GM18861 (cell line): ENCODE results near the gene XPO6.

Experiments
- ATAC-seq: cut with Tn5 transposase; IDR thresholded peaks from one replicate; pipeline ENCODE4 v1.9.1; 2021; ENCODE audit not compliant: unreplicated experiment

The XPO6 gene

GRCh38 chr16:28186752-28187151 lies 25.0 kb downstream of the XPO6 start:
- ATAC-seq = no peak

DNA sequence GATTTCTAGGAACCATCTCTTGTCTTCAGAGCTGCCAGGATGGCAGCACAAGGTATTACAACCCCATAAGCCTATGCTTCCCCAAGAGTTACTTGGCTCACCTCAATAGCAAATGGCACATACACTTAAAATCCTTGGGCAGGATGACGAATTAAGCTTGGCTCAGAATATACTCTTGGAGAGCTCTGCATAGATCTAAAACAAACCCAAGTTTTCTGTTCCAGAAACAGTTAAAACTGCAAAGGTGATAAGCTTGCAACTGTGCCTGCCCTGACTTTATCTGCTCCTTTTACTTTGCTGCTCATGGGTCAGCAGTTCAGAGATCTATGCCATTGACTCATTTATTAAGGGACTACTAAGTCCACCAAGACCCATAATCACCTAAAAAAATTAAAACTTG lies 26.1 kb downstream of the XPO6 start:
- ATAC-seq = no peak

DNA sequence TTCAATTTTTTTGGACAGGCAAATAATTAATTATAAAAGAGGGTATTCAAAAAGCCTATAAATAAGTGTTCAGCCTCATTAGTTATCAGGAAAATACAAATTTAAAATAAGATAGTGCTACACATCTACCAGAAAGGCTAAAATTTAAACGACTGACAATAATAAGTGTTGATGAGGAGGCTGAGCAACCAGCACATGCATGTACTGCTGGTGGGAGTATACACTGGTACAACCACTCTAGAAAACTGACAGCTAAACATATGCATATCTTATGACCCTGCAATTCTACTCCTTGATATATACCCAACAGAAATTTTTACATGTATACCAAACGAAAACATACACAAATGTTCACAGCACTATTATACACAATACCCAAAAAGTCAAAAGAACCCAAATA lies 27.1 kb downstream of the XPO6 start:
- no peak for ATAC-seq

- ATAC-seq = no peak
Measured at GRCh38 chr16:28183930-28184329, 27.8 kb downstream of the XPO6 start.

GRCh38 chr16:28183484-28183883 lies 28.3 kb downstream of the XPO6 start:
- ATAC-seq = no peak

GRCh38 chr16:28182801-28183200 lies 29.0 kb downstream of the XPO6 start:
- no peak for ATAC-seq

- ATAC-seq = no peak
Measured at GRCh38 chr16:28182183-28182582, 29.6 kb downstream of the XPO6 start.

DNA sequence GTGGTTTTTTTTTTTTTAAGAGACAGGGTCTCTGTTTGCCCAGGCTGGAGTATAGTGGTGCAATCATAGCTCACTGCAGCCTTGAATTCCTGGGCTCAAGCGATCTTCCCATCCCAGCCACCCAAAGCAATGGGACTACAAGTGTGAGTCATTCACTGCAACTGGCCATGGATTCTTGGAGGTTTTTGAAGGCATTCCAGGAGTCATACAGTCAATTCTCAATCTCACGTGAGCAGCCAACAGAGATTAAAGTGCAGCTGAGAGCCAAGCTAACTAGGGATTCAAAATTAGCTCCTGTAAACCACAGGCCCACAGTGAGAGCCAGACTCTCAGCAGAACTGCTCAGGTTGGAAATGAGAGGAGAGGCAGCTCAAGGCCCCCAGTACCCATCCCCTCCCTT lies 30.2 kb downstream of the XPO6 start:
- no peak for ATAC-seq

DNA sequence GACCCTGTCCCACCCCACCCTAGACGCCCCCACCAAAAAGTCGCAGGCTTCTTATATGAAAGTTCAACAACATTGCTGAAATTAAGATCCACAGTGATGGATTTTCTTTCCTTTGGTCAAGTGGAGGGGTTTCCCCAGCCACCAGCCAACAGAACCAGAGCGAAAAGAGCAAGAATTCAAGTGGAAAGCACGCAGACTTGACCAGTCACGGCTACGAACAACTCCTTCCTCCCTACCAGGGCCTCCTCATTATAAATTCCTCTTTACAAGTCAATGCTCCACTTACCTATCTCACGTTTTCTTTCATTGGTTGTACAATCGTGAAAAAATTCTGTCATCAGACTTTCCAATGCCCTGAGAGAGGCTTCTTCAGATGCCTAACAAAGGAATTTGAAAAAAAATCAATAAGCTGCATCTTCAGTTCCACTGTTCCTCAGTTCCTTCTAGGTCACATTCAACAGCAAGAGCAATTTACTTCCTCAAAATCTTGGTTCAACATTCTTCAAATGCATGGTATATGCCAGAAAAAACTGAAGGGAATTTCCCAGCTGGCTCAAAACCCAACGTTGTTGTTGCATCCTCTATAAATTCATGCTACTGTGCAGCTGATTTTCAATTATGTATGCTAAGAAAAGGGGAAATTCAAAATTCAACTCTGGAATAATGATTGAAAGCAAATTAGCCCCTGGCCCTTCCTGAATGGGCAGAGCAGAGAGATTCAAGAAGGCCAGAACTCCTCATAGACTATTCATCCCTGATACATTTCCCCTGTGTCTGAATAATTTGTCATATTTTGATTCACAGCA lies 30.9 kb downstream of the XPO6 start:
- no peak for ATAC-seq

DNA sequence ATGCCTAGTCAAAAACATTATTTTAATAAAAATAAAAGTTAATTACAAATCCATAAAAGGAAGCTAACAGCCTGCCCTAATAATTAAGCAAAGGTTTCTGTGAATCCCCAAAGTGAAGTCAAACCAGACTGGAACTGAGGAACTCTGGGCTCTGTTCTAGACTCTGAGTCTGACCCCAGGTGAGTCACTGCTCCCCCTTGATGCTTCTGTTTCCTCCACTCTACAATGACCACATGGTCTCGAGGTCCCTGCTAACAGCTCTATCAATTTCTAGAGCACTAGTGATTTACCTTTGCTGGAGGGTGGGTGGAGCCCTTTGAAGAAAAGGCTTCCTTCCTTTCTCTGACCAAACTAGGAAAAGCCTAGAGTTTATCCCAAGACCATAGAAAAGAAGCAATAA lies 32.4 kb downstream of the XPO6 start:
- no peak for ATAC-seq

DNA sequence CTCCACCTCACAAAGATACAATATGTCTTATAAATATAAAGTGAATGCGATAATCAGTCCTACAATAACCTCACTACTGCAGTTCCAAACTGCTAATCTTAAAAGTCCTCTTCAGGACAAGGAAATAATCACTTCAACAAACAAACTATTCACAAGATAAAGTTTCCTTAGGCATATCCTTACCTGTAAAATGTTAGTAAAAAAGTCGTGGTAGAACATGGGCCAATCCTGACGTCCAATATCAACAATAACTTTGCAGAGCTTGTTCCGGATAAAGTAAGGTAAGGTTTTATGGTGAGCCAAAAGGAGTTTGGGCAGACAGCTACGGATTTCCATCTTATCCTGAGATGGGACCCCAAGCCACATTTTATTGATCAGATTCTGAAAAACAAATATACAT lies 36.0 kb downstream of the XPO6 start:
- no peak for ATAC-seq

DNA sequence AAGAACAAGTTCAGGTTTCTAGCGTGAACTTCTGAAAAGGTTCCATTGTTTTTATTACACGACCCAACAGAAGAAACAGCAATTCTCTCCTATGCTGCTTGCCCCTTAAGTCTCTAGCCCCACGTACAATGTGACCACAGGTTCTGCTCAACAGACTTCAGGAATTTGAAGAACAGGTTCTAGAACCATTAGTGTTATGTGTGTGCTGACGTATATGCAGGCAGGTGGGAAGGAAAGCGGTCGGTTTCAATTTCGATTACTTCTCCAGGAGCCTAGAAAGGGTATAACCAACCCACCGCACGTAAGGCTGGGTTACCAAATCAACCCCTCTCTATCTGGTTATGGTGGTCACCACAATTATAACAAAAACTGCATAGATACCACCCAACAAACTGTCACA lies 39.4 kb downstream of the XPO6 start:
- ATAC-seq = no peak

DNA sequence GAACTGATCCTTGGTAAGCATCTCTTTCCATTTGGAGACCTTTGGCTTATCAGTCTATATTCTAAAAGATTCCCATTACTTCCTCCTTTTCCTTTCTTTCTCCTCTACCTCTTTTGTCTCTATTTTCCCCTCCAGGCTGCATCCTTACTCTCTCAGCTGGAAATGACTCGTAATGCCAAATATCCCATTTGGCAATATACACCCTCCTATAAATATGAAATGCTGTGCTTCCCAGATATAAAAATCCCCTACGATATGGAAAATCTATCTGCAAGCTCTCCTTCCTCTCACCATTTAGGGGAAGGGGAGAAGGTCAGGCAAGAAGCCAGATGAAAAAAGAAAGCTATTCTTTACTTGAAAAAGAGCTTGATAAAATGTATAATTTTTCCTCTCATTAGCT lies 39.9 kb downstream of the XPO6 start:
- ATAC-seq = no peak

GRCh38 chr16:28168991-28169554 lies 42.7 kb downstream of the XPO6 start:
- no peak for ATAC-seq

DNA sequence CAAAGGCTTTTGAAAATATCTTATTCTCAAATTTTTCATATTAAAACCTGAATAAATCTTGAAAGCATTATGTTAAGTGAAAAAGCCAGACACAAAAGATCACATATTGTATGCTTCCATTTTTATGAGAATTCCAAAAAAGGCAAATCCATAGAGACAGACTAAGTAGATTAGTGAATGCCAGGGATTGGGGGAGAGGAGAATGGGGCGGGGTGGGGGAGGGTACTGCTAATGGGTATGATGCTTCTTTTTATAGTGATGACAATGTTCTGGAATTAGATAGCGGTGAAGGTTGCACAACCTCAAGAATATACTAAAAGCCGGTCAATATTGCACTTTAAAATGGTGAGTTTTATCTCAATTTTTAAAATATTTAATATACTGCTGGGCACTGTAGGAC lies 44.0 kb downstream of the XPO6 start:
- ATAC-seq = no peak

- ATAC-seq = no peak
Measured at GRCh38 chr16:28167221-28167620, 44.5 kb downstream of the XPO6 start.

GRCh38 chr16:28166394-28167208 lies 45.2 kb downstream of the XPO6 start:
- no peak for ATAC-seq

DNA sequence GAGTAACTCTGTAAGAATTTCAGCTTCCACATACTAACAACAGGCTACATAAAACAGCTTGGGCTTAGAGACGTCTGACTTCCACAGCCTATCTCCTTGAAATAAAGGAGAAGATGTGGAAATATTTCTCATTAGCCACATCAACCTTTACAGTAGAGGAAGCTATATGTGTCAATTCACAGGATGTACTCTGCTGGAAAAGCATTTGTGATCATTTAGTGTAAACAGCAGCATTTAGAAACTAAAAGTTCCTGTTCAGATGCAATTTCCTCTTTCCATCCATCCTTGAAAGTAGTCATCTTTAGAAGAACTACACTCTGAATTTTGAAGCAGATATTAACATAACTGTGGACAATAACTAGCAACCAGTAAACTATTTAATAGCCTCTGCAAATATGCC lies 46.2 kb downstream of the XPO6 start:
- ATAC-seq = no peak

DNA sequence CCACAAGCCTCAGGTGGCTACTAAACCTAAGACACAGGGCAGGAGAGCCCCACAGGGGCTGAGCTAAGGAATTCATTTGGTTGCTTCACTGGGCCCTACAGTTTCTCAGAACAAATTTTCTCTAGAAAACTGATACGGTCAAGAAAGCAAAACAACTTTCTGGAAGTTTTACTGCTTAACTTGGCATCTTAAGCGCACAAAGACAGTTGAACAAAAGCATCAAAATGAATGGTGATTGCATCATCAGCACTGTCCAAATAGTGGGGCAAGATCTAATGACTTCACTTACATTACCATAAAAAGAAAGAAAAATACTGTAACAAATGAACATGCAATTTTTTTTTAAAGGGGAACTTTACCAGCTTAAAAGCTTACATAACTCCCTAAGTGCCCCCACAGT lies 47.6 kb downstream of the XPO6 start:
- no peak for ATAC-seq

DNA sequence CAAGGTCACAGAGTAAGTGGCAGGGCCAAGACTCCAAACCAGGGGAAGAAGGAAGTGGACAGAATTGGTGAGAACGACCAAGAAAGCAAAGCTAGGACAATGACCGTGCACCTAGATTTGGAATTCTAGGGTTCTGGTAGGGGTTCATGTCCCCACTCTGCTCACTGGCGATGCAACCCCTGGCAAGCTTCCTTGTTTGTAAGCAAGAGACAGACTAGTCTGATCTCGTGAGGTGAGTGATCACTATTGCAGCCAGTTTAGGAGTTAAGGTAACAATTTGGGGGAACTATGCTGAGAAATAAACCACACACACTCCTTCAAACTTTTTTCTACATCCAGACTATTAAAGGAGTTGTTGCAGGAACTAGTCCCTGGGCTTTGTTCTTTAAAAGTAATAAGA lies 48.1 kb downstream of the XPO6 start:
- ATAC-seq = no peak

DNA sequence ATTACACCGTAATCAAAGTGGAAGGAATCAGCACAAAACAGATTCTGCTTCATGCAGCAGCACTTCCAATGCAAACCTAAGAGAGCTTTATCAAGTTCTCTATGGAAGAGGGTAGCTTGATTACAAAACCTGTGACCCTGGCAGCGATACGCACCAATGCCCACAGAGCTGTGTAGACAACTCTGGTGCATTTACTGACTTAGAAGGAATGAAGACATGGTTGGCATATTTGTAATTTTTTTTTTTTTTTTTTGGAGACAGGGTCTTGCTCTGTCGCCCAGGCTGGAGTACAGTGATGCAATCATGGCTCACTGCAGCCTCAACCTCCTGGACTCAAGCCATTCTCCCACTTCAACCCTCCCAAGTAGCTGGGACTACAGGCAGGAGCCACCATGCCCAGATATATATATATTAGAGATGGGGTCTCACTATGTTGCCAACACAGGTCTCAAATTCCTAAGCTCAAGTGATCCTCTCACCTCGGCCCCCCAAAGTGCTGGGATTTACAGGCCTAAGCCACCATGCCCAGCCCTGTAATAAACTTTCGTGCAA lies 49.4 kb downstream of the XPO6 start:
- ATAC-seq = no peak

DNA sequence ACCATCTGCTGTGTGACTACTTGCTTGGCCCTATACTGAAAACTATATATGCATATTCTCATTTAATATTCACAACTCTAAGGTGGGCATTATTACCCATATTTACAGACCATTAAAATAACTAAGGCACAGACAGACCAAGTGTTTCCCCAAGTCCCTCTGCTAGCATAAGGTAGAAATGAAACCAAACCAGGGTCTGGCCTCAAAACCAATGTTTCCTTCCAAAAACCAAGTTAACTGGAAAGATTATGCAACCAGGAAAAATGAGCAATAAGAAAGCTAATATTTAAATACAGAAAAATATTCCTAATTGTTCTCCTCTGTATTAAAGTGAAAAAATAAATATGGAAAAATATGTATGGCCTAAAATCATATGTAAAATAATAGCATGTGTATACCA lies 50.1 kb downstream of the XPO6 start:
- no peak for ATAC-seq
